Body of pancreas (tissue), 4 donors: ENCODE data around the gene CAPN1.

Experiments
- CTCF ChIP-seq, 7 experiments: fragments of 450-650 bp in 4 of 7; fragments of 200-600 bp in 3 of 7; sonication (generic) in 3 of 7; IDR thresholded peaks; one replicate each; pipeline ENCODE4 v1.5.1; 2016 to 2019; ENCODE audit warnings: antibody characterized with exemption in 7 of 7
- POLR2A ChIP-seq, 3 donors: fragments of 450-650 bp; IDR thresholded peaks; one replicate each; pipeline ENCODE4 v1.6.1; 2016; ENCODE audit warnings: antibody characterized with exemption in 3 of 3, mild to moderate bottlenecking in 2 of 3

DNA sequence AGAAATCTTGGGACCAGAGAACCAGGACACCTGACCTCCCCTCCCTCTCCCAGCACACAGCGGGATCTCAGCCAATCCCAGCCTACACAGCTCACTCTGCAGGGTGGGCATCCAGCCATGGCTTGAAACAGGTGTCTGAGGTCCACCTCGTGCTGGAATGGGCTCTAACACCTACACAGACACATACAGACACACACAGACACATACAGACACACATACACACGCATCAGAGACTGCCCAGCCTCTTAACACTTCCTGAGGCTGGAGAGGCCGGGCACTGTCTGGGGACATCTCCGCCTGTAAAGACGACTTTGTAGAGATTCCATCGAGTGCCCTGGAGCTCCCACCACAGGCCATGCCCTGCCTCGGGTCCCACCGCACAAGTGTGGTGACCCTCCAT lies 36.7 kb downstream of the CAPN1 start:
- TF ChIP-seq CTCF (IDR thresholded peaks at IDR 0.05): no peak
- no peak for TF ChIP-seq POLR2A (IDR thresholded peaks at IDR 0.05)
